Fibroblast of skin of left biceps (primary cell): ENCODE measurements around the gene OS9.
"Not testable (repeated sequence)": the region's sequence is repeated elsewhere in the genome, so short reads cannot be mapped to it uniquely, and the experiment has no call there.

Experiments used
- DNase-seq, 2 experiments: peaks; one replicate each; pipeline ENCODE4 v3.0.0-alpha.2; 2013; ENCODE audit warnings: low read depth in 2 of 2

Gene OS9, protein sequence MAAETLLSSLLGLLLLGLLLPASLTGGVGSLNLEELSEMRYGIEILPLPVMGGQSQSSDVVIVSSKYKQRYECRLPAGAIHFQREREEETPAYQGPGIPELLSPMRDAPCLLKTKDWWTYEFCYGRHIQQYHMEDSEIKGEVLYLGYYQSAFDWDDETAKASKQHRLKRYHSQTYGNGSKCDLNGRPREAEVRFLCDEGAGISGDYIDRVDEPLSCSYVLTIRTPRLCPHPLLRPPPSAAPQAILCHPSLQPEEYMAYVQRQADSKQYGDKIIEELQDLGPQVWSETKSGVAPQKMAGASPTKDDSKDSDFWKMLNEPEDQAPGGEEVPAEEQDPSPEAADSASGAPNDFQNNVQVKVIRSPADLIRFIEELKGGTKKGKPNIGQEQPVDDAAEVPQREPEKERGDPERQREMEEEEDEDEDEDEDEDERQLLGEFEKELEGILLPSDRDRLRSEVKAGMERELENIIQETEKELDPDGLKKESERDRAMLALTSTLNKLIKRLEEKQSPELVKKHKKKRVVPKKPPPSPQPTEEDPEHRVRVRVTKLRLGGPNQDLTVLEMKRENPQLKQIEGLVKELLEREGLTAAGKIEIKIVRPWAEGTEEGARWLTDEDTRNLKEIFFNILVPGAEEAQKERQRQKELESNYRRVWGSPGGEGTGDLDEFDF

DNA sequence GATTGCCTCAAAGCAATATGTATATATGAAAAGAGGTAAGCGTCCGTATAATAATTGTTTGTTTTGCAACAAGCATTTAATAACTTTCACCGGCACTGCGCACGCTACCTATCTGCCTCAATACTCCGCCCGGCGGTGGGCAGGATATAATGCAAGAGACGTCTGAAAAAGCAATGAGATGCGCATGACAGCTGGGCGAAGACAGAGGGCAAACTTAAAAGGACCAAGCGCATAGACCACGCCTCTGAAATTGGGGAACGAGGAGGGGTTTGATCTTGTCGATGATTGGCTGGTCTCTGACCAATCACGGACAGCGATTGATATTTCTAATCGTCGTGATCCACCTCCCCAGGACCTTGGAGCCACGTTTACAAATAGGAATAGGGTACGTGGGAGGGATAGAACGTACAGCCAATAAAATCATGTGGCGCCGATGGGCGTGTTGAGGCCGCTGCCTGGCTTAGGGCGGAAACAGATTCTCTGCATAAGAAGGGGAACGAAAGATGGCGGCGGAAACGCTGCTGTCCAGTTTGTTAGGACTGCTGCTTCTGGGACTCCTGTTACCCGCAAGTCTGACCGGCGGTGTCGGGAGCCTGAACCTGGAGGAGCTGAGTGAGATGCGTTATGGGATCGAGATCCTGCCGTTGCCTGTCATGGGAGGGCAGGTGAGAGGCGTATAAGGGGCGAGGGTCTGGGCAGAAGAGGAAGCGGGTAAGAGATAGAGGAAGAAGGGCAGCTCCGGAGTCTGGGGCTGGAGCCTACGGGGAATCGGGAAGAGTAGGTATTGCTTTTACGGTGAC is at the start of gene OS9:
Gene OS9 (plus strand): TSS at position 474 of the 800 bp plus-strand sequence. CDS start 30 bp downstream, at position 504.
- peak; percentile 99 for DNase-seq

DNA sequence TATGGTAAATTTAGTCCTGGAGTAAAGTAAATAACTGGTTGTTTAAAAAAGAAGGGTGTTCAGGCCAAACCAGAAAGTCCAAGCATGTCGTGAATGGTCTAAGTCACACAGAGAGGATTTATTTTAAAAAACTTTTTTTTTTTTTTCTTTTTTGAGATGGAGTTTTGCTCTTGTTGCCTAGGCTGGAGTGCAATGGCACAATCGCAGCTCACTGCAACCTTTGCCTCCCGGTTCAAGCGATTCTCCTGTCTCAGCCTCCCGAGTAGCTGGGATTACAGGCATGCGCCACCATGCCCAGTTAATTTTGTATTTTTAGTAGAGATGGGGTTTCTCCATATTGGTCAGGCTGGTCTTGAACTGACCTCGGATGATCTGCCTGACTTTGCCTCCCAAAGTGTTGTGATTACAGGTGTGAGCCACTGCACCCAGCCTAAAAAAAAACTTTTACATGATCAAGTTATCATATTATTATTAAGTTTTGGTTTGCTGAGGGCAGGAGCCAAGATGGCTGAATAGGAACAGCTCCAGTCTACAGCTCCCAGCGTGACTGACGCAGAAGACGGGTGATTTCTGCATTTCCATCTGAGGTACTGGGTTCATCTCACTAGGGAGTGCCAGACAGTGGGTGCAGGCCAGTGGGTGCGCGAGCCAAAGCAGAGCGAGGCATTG is 47.8 kb upstream of the OS9 start:
- not testable (repeated sequence) for DNase-seq

DNA sequence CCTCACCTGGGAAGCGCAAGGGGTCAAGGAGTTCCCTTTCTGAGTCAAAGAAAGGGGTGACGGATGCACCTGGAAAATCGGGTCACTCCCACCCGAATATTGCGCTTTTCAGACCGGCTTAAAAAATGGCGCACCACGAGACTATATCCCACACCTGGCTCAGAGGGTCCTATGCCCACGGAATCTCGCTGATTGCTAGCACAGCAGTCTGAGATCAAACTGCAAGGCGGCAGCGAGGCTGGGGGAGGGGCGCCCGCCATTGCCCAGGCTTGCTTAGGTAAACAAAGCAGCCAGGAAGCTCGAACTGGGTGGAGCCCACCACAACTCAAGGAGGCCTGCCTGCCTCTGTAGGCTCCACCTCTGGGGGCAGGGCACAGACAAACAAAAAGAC is 47.3 kb upstream of the OS9 start:
- not testable (repeated sequence) for DNase-seq

DNA sequence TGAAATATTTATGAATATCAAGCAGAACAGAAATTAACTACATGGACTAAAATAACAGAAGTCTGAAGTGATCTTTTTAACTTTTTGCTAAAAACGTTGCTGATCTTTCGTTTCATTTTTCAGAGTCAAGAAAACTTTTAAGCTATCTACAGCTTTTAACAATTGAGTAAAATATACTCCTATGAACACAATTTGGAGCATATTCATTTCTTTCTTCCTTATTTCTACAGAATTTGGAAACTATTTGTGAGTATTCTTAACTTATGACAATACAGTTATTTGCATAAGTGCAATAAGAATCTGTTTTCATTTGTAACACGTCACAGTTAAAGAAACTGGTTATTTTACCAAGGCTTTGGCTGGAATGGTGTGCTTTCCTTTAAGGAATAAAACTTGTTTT is 39.9 kb upstream of the OS9 start:
- DNase-seq, result no peak

DNA sequence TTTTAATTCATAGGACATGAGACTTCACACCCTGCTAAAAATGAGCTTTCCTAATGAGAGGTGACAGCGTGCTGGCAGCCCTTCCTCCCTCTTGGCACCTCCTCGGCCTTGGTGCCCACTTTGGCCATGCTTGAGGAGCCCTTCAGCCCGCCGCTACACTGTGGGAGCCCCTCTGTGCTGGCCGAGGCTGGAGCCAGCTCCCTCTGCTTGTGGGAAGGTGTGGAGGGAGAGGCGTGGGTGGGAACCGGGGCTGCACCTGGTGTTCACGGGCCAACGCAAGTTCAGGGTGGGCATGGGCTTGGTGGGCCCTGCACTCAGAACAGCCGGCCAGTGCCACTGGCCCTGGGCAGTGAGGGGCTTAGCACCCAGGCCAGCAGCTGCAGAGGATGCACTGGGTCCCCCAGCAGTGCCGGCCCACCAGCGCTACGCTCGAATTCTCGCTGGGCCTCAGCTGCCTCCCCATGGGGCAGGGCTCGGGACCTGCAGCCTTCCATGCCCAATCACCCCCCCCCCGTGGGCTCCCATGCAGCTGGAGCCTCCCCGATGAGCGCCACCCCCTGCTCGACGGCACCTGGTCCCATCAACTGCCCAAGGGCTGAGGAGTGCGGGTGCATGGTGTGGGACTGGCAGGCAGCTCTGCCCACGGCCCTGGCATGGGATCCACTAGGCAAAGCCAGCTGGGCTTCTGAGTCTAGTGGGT is 38.2 kb upstream of the OS9 start:
- no peak for DNase-seq

DNA sequence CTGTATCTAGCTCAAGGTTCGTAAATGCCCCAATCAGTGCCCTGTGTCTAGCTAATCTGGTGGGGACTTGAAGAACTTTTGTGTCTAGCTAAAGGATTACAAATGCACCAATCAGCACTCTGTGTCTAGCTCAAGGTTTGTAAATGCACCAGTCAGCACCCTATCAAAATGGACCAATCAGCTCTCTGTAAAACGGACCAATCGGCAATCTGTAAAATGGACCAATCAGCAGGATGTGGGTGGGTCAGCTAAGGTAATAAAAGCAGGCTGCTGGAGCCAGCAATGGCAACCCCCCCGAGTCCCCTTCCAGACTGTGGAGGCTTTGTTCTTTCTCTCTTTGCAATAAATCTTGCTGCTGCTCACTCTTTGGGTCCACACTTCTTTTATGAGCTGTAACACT is 37.5 kb upstream of the OS9 start:
- not testable (repeated sequence) for DNase-seq

DNA sequence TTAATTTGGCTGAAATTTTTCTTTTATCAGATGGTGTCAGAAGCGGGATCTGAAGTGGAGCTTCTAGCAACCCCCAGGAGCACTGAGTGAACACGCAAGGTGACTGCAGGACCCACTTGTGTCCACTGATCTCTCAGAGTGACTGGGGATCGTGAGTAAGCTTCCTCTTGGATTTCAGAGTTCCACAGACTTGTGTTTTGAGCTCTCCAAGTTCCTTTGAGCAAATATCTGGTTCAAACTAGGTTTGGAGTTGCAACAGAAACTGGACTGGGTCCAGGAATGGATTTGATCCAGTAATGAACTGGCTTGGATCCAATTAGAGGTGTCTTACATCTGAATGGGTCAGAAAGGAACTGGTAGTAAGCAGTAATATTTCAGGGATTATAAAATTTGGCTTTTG is 36.2 kb upstream of the OS9 start:
- no peak for DNase-seq

DNA sequence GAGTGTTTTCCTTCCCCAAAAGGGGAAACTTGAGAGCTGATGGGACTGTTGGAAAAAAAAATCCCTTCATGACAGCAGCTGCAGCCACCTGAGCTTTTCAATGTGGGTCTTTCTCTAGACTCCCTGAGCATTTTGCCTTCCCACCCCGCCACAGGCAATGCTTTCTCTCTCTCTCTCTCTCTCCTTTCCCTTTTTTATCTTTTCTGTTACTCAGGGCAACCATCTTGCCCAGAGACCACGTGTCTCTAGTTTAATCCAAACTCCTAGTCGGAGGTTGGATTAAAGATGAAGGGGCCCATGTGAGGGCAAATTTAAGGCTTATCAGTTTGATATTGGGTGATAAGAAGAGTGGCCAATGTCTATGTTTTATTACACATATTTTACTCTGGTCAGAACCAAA is 35.0 kb upstream of the OS9 start:
- no peak for DNase-seq

DNA sequence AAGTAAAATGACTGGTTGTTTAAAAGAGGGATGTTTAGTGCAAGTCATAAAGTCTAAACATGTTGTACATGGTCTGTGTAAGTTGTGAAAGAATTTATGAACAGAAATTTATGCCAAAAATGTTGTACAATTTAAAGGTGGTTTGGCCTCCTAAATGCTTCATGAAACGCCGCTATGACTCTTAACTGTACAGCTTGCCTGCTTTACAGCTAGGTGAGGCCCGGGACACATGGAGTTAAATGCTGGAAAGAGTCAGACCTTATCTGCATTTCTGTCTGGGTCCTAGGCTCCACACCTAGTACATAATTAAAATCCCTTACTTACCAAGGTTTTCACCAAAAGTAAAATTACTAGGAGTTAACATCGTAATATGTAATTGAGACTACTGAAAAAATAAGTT is 32.6 kb upstream of the OS9 start:
- DNase-seq, result no peak

DNA sequence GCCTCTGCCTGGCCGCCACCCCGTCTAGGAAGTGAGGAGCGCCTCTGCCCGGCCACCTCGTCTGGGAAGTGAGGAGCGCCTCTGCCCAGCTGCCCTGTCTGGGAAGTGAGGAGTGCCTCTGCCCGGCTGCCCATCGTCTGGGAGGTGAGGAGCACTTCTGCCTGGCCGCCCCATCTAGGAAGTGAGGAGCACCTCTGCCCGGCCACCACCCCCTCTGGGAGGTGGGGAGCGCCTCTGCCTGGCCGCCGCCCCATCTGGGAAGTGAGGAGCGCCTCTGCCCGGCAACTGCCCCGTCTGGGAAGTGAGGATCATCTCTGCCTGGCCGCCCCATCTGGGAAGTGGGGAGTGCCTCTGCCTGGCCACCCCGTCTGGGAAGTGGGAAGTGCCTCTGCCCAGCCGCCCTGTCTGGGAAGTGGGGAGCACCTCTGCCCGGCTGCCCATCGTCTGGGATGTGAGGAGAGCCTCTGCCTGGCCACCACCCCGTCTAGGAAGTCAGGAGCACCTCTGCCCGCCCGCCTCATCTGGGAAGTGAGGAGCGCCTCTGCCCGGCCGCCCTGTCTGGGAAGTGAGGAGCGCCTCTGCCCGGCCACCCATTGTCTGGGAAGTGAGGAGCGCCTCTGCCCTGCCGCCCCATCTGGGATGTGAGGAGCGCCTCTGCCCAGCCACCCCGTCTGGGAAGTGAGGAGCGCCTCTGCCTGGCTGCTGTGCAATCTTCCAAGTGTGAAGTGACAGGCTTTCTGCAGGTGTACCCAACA is 28.7 kb upstream of the OS9 start:
- not testable (repeated sequence) for DNase-seq

DNA sequence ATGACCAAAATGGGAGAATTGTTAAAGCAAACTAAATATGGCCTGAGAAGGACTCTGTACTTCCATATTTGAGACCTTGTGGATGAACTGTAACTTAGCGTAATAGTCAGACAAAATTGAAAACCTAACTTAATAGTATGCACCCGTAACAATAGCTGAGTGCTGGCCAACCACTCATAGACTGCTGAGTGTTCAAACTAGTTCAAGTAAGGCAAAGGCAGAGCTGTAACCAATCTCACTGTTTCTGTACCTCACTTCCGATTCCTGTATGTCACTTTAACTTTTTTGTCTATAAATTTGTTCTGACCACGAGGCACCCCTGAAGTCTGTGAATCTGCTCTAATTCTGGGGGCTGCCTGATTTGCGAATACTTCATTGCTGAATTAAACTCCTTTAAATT is 27.0 kb upstream of the OS9 start:
- no peak for DNase-seq

DNA sequence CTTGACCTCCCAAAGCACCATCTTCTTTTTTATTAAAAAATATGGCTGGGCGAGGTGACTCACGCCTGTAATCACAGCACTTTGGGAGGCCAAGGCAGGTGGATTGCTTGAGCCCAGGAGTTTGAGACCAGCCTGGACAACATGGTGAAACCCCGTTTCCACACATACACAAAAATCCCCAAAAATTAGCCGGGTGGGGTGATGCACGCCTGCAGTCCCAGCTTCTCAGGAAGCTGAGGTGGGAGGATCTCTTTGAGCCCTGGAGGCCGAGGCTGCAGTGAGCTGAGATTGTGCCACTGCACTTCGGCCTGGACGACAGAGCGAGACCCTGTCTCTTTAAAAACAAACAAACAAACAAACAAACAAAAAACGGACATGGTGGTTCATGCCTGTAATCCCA is 24.2 kb upstream of the OS9 start:
- not testable (repeated sequence) for DNase-seq

DNA sequence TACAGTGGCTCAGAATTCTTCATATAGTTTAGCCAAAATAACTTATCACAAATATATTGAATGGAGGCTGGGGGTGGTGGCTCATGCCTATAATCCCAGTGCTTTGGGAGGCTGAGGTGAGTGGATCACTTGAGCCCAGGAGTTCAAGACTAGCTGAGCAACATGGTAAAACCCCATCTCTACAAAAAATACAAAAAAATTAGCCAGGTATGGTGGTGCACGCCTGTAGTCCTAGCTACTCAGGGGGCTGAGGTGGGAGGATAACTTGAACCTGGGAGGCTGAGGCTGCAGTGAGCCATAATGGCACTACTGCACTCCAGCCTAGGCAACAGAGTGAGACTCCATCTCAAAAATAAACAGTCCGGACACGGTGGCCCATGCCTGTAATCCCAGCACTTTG is 22.1 kb upstream of the OS9 start:
- not testable (repeated sequence) for DNase-seq

DNA sequence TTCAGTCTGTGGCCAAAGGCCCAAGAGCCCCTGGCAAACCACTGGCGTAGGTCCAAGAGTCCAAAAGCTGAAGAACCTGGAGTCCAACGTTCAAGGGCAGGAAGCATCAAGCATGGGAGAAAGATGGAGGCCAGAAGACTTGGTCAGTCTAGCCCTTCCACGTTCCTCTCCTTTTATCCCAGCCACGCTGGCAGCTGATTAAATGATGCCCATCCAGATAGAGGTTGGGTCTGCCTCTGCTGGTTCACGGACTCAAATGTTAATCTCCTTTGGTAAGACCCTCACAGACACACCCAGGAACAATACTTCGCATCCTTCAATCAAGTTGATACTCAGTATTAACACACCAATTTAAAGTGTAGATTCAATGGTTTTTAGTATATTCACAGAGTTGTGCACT is 21.1 kb upstream of the OS9 start:
- no peak for DNase-seq

DNA sequence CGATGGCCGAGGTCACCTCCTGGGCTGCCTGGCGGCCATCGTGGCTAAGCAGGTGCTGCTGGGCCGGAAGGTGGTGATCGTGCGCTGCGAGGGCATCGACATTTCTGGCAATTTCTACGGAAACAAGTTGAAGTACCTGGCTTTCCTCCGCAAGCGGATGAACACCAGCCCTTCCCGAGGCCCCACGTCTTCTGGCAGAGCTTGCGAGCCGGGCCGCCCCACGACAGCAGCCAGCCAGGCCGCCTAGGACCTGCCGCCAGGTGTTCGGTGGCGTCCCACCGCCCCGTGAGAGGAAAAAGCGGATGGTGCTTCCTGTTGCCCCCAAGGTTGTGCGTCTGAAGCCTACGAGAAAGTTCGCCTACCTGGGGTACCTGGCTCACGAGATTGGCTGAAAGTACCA is 19.2 kb upstream of the OS9 start:
- no peak for DNase-seq

DNA sequence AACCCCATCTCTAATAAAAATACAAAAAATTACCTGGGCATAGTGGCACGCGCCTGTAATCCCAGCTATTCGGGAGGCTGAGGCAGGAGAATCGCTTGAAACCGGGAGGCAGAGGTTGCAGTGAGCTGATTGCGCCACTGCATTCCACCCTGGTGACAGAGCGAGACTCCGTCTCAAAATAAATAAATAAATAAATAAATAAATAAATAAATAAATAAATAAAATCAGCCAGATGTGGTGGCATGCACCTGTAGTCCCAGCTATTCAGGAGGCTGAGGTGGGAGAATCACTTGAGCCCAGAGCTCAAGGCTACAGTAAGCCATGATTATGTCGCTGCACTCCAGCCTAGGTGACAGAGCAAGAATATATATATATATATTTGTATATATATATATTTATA is 16.0 kb upstream of the OS9 start:
- DNase-seq, result not testable (repeated sequence)

DNA sequence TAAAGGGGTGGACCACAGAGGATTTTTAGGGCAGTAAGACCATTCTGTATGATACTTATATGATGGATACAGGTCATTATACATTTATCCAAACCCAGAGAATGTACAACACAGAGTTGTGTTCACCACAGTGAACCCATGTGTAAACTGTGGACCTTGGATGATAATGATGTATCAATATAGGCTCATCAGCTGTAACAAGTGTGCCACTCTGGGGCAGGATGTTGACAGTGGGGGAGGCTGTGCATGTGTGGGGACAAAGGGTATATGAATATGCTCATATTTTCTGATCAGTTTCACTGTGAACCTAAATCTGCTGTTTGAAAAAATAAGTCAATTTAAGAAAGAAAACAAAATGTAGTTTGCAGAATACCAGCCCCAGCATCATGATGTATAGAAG is 14.2 kb upstream of the OS9 start:
- DNase-seq, result no peak

DNA sequence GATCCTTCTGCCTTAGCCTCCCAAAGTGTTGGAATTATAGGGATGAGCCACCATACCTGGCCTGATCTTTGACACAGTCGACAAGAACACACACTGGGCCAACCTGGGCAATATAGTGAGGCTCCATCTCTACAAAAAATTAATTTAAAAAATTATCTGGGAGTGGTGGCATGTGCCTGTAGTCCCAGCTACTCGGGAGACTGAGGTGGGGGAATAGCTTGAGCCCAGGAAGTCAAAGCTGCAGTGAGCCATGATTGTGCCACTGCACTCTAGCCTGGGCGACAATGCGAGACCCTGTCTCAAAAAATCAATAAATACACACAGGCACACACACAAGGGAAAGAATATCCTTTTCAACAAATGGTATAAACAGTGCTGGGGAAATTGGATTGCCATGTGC is 6.1 kb upstream of the OS9 start:
- DNase-seq, result no peak

DNA sequence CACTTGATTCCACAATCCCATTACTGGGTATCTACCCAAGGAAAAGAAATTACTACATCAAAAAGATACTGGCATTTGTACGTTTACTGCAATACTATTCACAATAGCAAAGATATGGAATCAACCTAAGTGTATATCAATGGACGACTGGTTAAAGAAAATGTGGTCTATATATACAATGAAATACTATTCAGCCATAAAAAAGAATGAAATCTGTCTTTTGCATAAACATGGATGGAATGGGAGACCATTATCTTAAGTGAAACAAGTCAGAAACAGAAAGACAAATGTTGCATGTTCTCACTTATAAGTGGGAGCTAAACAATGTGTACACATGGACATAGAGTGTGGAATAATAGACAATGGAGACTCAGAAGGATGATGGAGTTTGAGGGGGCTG is 5.0 kb upstream of the OS9 start:
- no peak for DNase-seq

DNA sequence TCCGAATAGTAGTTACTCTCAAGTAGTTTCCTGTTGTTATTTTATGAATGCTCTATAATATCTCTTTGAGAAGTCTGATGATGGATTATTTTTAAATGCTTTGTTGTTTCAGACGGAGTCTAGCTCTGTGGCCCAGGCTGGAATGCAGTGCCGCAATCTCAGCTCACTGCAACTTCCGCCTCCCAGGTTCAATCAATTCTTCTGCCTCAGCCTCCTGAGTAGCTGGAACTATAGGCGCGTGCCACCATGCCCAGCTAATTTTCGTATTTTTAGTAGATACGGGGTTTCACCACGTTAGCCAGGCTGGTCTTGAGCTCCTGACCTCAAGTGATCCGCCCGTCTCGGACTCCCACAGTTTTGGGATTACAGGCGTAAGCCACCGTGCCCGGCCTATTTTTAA is 1.4 kb upstream of the OS9 start:
- no peak for DNase-seq

DNA sequence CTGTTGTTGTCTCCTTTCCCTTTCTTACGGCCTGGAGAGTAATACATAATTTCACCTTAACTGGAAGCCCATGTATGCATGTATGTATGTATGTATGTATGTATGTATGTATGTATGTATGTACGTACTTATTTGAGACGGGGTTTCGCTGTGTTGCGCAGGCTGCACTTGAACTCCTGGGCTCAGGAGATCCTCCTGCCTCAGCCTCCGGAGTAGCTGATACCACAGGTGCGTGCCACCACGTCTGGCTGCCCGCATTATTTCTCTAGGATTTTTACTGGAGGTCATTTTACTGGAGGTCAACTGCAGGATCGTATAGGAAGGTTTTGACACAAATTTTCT is 644 bp upstream of the OS9 start:
- DNase-seq, result no peak
